HG03135 (cell line): ENCODE results near the gene SNX22.

ENCODE experiments used
- ATAC-seq: cut with Tn5 transposase; IDR thresholded peaks from one replicate; pipeline ENCODE4 v1.9.1; 2021; ENCODE audit warnings: mild to moderate bottlenecking, moderate library complexity; ENCODE audit not compliant: unreplicated experiment

Gene SNX22

DNA sequence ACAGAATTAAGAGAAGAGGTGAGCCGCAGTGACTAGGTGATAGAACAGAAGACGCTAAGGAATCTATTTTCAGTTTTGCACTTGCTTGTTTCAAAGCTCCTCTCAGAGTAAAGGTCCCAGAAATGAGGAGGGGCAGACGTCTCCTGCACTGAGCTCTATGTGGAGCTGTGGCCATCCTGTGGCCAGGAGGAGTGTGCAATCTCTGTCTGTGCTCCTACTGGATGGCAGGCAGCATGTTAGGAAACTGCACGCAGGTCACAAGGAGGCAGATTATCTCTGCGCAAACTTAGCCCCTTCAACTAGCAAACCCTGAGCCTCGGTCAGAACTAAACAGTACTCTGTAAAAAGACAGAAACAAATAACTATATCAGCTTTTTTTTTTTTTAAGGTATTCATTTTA lies 42.4 kb downstream of the SNX22 start:
- no peak for ATAC-seq

DNA sequence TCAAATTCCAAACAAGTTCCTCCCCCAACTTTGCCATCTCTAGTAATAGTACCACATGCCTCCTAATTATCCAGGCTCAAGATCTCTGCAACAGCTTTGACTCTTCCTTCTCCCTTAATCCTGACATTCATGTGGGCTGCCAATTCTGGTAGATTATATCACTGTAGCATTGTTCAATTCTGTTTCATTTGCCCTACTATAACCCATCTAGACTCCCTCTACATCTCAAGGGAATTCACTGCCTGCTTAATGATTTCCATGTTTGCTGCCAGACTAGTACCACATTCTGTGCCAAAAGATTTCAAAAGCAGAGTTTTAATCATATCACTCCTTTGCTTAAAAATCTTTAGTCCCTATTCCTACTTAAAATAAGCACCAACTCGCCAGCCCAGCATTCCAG lies 45.9 kb downstream of the SNX22 start:
- no peak for ATAC-seq

DNA sequence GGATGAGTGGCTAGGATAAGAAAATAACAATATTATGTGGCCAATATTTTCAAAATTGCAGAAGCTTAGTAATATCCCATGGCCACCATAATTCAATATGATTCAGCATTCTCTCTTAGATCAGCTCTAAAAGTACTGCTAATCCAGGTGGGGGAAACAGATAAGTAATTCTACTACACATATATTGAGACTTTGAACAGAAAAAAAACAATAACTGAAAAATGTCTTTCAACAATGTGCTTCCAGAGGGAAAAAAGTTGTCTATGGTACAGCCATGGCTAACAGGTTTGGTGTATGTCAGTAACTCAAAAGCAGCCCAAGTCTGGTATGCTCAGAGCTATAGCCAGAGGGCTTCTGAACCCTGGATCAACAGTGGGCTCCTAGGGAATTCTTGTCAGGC lies 53.7 kb downstream of the SNX22 start:
- no peak for ATAC-seq
